GM10847 (cell line): Measurements from ENCODE around the gene PDZRN4.

Experiments used
- POLR2A ChIP-seq: IDR thresholded peaks from 2 replicates; pipeline ENCODE4 v1.6.1; 2011; ENCODE audit not compliant: insufficient read length; ENCODE audit errors: extremely low read depth

Gene PDZRN4

DNA sequence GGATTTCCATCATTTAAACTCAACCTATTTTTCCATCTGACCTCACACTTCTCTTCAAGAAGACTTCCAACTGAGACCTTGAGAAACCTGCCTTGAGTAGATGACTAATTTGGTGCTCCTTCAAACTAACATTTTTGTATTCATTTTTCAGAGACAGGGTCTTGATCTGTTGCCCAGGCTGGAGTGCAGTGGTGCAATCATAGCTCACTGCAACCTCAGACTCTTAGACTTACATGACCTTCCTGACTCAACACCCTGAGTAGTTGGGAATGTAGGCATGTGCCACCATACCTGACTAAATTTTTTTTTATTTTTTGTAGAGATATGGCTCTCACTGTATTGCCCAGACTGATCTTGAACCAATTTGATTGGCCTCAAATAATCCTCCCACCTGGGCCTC lies 389.9 kb downstream of the PDZRN4 start:
- TF ChIP-seq POLR2A = no peak

DNA sequence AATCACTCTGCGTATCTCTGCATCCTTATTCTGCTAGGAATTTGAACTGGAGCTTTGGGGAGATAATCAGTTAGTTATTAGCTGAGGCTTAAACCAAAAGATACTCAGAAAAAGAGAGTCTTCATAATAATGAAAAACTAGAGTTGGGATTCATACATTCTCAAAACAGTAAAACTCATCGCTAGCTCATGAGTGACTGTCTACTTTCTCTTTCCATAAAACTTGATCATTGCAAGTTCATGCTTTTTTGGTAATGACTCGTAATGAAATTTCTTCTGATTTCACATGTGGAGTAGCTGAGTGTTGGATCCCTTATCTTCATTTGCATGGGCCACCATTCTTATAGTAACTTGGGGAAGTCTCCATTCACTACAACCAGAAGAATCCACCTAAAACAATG lies 397.7 kb downstream of the PDZRN4 start:
- TF ChIP-seq POLR2A = no peak

DNA sequence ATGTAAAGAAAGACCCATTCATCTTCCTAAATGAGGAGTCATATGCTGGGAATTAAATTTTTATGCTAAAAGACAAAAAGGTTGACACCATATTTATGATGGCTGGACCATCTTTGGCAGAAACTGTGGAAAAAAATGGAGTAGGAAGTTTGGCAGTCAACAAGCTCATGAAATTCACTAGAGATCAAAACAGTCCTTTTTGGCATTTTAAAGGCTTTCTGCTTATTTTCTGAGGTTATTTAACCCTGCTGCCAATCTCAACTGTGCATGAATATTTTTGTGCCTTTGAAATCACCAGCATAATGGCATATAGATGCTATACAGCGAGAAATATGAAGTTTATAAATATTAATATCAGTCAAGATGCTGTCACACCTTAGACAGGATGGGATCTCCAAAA lies 399.5 kb downstream of the PDZRN4 start:
- no peak for TF ChIP-seq POLR2A

DNA sequence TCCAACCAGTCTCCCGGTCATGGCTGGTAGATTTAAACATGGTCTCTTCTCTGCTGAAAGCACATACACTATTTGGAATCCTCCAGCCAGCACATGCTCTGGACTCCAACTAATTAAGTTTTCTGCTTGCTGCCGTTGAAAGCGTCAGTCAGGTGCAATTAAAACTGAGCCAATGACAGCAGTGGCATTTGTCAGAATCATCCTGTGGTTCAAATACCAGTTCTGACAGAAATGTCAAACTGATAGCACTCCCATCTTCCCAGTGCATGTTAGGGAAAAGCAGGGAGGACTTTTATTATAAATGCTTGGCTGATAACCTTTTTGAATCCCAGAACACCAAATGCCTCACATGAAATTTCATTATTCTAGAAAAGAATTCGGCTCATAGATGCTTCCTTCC lies 401.8 kb downstream of the PDZRN4 start:
- TF ChIP-seq POLR2A = no peak

DNA sequence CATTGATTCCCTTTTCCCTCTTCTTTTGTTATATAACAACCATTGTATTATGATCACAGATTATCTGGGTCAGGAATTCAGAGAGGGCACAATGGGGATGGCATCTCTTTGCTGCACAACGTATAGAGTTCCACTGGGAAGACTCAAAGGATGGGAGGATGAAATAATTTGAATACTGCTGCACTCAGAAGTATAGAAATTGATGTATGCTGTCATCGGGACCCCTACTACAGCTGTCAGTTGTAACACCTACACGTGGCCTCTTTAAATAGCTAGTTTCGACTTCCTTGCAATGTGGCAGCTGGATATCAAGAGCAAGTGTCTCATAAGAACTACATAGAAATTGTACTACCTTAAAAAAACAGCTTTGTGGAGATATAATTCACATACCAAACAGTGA lies 408.1 kb downstream of the PDZRN4 start:
- no peak for TF ChIP-seq POLR2A

DNA sequence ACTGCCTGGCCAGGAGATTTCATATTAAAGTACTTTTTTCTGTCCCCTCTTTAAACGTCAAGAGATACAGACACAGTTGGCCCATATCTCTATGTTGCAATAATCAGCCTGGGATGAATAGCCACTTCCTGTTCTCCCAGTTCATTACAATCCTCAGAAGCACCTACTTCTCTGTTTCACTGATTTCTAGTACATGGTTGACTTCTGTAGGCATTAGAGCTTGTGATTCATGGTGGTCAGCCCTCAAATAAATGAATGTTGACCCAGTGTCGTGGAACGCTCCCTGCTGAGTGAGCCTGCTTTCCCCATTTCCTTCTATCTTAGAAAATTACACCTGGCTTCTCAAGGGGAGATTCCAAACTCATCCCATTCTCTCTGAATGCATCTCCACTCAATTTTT lies 416.7 kb downstream of the PDZRN4 start:
- TF ChIP-seq POLR2A = no peak

DNA sequence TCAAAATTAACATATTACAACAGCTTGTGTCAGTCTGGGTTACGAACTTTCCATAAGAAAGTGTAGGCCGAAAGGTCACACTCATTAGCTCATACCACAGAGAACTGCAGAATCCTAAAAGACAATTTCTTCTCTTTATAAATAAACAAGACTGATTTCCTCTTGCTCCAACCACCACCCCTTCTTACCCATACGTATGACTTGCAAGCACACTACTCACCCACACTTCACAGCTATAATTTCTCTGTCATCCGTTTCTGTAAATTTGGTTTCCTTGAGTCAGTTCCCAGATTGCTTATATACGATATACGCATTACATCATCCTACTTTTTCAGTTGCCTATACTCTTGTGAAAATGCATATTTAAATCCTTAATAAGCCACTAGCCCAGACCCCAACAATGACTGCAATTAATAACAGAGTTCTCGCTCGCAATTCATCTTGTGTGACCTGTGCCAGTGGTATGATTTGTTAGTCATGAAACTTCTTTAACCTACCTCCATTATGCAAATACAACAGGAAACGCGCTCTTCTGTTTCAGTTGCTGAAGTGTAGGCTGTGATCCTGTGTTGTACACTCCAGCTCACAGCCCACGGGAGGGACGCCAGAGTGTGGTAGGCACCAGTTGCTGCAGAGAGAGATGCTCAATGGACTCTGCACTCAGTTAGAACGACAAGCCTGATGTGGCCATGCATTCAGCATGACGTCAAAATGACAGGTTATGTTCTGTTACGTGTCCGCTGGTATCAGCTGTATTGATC lies 417.6 kb downstream of the PDZRN4 start:
- no peak for TF ChIP-seq POLR2A

DNA sequence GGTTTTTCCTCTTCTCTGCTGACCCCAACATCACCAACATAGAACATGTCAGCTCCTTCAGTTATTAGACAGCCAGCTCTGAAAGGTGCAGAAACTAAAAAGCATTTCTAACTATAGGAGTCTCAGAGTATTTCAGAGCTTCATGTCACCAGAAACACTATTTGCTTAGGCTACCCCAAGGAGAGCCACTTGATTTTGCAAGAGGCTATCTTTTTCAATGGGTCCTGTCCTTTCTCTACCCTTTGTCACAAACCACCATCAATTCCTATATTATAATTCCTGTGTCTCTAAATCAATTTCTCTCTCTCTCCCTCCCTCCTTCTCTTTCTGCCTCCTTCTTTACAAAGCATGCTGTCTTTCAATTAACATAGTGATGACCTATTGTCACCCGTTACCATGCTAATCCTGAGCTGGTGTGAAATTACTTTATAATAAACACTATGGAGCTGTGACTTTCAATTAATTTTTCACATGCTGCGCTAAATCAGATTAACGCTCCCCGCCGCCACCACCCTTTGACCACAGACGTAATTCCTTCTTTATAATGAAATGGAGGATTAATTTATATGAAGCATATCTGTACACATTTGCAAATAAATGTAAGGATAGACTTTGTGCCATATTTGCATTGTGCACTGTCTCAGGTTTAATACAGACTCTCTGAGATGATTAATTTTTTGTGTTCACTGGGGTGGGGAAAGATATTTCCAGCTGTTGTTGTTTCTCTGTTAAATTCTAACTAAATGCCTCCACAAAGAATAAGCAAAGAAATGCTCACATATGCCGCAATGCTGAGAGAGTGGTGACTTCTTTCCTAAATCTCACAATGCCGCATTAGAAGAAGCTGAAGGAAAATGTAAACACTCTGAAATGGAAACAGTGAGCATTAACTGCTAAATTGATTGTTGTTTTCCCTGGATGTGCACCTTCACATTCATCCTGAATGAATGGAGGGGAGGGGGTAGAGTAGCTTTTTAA lies 418.6 kb downstream of the PDZRN4 start:
- TF ChIP-seq POLR2A = no peak

DNA sequence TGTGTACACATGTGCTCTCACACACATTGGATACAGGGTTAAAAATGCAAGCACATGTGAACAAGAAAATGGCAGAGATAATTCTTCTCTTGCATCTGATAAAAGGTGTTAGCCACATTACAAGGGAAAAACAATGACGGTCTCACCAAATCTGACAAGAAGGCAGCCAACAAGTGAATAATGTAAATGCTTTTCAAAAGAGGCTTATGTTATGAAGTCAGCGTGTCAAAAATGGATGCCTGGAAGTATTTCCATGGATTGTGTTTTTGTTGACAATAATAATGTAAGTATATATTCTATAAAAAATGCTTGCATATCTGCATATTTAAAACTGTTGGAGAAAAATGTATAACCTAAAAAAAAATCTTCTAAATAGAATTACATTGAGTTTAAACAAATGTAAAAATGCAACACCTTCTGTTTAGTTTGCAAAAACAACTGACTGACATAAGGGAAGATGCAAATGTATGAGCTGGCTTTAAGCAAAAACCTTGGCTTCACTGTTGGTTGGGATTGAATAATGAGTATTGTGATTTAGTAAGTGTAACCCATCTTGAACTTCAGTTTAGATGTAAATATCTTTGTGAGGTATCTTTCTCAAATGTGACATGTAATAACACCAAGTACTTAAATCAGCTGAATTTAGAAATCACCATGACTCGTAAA lies 424.9 kb downstream of the PDZRN4 start:
- no peak for TF ChIP-seq POLR2A

DNA sequence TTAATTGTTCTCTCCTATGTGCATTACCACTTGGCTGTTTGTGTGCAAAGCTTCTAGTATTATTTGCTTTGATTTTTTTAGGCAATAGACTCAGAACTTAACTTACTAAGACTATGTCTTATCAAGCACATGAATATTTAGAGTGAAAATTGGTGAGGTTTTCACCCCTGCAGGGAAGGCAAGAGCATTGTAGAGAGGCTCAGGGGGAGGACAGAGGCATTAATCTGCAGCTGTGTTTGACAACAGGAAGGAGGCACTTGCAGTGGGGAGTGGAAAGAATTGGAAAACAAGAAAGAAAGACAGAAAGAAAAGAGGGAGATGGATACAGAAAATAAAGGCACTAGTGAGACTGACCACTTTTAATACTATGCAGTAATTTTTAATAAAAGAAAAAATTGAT lies 431.6 kb downstream of the PDZRN4 start:
- TF ChIP-seq POLR2A = no peak

DNA sequence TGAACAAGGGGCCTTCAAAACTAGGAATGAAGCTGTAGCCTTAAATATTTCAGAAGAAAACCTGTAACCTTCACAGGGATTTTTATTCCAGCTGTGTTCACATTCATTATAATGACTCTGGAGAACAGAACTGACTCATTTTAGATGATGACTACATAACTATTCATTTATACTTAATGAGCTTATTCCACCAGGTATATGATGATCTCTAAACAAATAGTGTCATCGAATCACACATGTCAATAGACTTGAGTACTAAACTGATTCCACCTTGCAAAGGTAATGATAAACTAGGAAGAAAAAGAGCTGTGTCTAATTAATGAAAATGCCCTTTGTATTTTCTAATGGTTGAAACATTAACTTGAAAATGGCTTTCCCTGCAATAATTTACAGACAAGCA lies 433.2 kb downstream of the PDZRN4 start:
- no peak for TF ChIP-seq POLR2A
